T-helper 9 cell (primary cell): ENCODE data around the gene TSPAN17.

Experiments used
- DNase-seq: peaks from one replicate; pipeline ENCODE4 v3.0.0-alpha.2; 2020

The TSPAN17 gene

DNA sequence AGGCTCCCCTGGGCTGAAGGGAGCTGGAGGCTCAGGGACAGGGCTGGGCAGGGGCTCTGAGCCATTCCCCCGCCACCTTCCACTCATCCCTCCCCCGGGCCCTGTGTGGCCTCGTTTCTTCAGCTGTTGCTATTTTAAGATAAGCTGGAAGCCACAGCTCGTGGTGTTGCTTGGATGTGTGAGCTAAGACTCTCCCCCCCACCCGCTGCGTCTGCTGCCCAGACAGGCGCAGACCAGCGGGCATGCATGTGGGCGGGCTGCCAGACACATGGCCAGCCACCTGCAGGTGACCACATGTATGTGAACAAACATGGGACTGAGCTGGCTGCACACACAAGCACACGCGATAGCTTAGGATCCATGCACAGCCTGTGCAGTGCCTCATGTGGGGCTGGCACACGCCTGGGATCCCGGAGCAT, 25.6 kb upstream of the TSPAN17 start:
- DNase-seq = no peak

DNA sequence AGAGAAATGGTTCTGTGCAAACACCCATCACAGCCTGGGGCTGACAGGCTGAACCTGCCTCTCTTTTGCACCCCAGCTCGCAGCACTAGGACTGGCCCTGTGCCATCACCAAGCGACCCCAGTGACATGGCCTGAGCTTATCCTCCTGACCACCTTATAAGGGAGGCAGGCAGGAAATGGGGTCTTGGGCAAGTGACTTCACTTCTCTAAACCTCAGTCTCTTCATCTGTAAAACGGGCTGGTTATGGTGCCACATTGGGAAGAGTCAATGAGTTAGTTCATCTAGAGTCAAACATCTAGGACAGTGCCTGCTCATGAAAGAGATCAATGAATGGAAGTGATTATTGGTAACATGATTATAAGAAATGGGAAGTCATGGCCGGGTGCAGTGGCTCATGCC, 23.1 kb upstream of the TSPAN17 start:
- no peak for DNase-seq

DNA sequence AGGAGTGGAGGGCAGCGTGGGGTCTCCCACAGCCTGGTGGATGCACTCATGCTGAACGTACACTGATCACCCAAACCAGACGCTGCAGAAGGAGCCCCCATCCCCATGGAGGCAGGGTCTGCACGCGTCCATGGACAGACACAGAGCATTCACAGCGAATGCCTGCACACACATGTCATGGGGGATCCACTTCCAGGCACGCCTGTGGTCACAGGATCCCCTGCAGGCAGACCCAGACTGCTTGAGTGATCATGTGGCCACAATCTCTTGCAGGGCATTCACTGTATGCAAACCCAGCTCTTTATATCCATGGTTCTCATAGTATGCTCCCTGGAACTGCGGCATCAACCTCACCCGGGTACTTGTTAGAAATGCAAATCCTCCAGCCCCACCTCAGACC, 22.3 kb upstream of the TSPAN17 start:
- DNase-seq = no peak

DNA sequence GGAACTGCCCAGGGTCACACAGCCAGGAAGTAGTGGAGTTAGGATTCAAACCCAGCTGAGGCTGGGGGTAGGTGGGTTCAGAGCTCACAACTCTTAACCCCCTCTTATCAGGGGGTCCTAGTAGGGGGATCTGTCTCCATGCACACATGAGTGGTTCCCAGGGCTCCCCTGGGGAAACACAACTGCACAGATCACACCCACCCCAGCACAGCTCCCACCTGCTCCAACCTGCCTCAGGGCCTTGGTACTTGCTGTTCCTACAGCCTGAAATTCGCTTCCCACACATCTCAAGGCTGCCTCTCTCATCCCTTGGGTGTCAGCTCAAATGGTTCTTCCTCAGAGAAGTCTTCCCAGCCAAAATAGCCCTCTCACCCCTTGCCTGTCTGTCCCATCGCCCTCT, 21.8 kb upstream of the TSPAN17 start:
- no peak for DNase-seq

DNA sequence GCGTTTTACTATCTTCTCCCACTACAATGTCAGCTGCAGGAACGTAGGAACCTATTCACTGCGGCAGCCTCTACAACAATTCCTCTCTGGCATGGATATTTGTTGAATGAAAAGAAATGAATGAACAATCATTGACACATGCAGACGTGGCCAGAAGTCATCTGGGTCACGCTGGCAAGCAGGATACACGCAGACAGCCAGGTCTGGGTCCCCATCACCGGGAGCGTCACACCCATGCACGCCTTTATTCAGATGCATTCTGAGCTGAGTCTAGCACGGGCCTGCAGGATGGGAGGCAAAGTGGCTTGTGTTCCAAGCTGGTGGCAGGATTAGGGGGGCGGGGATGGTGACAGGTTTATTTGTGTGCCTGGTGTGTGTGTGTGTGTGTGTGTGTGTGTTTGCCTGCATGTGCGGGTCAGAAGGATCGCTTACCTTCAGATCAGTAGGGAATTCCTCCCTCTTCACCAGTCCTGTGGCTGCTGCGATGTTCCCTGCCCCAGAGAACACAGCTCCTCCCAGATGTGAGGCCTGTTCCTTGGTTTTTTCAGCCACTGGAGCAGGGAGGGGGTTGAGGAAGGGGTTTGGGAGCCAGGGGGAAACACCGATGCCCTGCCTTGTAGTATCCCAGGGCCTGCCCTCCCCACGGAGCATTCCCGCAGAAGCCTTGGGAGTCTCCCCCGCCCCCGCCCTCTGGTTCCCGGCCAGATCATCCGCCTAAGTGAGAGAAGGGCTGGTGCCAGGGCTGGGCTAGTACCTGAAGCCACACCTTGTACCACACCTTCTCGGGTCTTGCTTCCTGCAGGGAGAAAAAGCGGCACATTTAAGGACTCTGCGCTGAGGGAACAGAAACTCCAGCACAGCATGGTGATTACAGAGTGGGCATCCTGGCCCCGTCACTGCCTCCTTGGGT, 21.1 kb upstream of the TSPAN17 start:
- DNase-seq = no peak

DNA sequence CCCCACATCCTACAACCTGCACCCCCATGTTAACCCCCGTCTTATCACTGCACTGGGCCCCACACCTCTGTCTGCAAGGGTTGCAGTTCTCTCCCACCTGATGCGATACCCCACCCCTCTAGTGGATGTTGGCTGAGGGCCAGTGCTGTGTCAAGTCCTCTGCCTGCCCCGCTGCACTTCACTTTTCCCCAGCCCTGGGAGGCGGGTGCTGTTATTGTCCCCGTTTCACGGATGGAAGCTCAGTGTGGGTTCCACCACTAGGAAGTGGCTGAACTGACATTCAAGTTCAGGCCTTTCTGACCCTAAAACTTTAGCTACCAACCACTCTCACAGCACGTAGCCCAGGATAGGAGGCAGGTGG, 20.4 kb upstream of the TSPAN17 start:
- no peak for DNase-seq

DNA sequence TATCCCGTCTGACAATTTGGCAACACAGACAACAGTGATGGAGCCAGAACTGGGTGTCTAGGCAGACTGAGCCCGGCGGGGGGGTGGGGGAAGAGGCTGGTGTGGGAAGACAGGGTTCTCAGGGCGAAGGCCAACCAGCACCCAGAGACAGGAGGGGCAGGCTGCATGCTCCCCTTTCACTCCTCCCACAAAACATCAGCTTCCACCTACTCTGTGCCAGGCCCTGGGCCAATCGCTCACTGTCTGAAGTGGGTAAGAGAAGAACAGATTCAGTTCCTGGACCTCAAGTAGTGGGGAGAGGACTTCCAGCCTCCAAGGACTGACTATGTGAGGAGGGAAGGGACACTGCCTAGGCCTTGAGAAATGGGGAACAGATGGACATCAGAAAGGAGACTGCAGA, 19.7 kb upstream of the TSPAN17 start:
- DNase-seq = no peak

DNA sequence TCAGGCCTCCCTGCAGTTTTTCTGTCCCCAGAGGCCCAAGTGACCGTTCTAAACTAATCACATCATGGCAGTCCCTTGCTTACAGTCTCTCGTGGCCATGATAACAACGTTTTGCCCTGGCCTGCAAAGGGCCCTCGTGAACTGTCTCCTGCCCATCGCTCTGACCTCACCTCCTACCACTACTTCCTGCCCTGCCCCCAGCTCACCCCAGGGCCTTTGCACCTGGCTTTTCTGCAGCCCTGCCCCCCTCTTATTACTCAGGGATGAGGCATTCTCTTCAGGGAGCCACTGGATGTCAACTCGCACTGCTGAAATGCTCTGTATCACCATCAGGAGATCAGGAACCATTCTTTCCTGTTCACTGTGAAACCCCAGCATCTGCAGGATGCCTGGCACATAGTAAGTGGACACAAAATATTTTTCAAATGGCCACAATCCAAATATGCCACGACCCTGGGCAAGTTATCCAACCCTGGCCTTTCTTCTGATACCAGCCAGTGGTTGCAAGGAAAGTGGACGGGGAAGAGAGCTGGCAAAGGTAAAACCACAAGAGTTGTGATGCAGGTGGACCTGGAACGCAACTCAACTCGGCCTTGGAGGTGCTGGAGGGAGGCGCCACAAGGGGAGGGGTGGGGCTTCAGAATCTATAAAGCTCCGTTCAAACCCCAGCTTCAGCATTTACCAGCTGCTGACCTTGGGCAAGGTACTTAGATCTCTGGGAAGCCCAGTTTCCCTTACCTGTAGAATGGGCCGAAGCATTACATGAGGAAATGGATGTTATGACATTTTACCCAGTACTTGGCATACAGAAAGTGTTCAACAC, 18.7 kb upstream of the TSPAN17 start:
- no peak for DNase-seq

DNA sequence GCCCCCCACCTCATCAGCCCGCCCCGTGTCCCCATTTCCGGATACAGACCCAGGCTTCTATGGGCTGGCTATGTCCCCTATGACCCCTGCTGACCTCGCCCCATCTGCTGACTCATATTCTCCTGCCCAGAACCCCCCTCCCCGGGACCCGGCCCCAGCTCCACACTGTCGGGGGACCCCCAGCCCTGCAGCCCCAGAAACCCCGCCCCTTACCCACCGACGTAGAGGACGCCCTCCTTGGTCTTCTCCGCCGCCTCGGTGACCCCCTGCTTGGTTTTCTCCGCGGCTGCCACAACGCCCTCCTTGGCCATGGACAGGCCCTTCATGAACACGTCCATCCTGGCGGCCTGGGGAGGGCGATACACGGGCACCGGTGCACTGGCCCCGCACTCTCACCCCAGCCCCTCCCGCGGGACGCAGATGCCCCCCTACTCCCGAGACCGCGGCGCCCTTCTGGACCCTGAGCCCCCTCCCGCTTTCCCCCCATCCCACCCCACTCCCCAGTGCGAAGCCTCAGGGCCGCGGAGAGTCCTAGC, 17.9 kb upstream of the TSPAN17 start:
- no peak for DNase-seq

DNA sequence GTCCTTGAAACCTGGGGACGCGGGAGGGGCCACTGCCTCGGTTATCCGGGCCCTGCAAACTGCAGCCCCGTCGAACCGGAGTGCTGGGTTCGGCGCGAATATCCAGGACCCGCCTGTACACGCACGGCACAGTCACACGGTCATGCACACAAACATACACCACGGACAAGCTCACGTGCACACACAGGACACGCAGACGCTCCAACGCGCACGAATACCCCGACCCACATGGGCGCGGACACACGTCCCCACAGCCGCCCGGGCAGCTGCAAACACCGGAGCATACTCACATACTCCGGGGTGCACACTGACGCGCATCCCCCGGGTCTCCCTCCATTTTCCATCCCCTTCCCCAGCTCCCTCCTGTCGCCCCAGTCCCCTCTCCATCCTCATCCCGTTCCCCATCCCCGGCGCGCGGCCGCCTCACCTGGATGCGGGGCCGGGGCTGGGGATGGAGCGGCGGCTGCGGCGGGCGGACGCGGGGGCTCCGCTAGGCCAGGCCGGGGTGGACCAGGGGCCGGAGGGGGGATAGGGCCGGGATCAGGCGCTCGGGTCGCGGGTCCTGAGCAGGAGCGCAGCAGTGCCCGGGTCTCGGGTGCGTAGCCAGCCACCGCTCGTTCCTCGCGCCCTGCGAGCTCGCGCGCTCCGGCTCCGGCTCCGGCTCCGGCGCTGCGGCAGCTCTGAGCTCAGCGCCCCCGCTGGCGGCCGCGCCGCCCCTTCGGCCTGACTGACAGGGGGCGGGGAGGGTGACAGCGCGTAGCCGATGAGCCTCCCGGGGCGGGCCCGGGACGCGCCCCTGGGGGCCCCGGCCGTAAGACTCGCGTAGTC, 17.2 kb upstream of the TSPAN17 start, which contains the start of the genes EIF4E1B and SNCB:
Gene EIF4E1B, plus strand, starts transcription at position 823 of the 828 bp plus-strand sequence. CDS start 12,113 bp downstream, outside the sequence.
Gene SNCB, minus strand, starts transcription at position 682 of the 828 bp plus-strand sequence. CDS start 880 bp downstream, outside the sequence.
- no peak for DNase-seq

DNA sequence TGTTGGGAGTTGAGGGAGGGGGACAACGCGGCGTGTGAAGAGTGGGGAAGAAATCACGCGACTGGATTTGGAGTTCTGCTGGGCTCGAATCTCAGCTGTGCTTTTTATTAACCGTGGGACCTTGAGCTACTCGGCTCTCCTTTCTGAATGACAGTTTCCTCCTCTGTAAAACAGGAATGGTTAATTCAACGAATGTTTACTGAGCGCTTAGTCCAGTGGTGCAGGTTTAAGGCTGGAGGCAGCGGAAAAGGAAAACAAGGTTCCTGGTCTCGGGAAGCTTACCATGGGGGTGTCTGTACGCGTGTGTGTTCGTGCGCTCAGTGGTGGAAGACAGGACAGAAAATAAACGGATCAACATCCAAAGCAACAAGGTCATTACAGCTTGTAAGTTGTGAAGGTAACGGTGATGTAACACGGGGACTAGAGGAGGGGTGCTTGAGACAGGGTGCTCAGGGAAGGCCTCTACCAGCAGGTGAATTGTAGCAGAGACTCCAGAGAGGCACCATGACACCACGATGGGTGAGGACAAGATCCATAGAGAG, 16.5 kb upstream of the TSPAN17 start:
- DNase-seq = no peak

DNA sequence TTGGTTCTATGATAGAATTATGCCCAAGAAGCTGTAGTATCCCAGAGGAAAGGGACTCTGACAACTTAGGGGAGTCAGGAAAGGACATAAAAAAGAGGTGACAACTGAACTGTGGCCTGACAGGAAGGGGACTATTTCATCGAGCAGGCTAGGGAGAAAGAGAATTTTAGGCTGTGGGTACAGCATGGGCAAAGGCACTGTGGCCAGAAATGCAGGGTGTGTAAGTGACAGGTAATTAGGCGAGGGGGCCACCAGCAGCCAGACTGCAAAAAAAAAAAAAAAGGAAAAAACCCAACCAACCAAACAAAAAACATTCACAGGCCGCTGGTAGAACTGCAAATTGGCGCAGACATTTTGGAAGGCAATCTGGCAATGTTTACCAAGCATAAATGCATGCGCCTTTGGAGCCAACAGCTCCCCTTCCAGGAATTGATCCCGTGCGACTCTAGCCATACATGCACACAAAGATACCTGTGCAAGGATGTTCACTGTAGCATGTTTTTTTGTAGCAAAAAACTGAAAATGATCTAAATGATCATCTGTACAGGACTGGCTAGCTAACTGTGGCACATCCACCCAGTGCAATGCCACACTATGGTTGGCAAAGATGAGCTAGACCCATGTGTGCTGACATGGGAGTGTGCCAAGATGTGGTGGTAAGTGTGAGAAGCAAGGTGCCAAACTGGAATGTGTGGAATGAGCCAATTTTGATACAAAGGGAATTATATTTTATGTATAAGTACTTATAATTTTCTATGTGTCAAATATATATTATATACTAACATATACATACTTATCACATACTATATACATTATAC, 15.7 kb upstream of the TSPAN17 start:
- DNase-seq = no peak

DNA sequence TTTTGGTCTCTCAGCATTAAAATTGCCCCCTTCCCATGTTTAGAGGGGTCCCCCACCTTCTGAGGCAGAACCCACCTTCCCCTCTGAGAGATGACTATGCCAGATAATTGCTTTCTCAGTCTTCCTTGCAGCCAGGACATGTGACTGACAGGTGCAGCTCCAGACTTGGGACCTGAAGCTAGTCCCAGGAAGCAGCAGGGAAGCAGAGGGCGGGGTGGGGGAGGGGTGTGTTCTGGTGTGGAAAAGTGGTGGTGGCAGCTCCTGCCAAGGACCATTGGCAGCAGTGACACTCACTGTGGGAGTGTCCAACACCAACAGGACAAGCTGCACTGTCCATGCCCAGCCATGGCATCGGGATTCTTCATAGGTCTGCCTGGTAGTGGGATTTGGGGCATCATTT, 14.5 kb upstream of the TSPAN17 start:
- no peak for DNase-seq

DNA sequence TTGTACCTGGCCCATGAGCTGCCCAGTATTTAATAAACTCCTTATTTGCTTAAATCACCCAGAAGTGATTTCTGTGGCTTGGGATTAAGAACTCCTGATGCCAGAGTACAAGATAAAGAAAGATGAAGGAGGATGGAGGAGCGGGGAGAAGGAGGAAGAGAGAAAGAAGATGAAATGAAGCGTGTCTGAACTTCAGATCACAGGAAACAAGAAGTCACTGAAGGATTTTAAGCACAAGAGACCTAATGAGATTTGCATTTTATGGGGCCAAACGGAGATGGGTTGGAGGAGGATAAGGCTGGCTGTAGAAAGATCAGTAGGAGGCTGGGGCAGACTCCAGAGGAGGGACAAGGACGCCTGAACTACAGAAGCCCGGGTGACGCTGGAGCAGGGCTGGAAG, 13.7 kb upstream of the TSPAN17 start:
- DNase-seq = no peak

DNA sequence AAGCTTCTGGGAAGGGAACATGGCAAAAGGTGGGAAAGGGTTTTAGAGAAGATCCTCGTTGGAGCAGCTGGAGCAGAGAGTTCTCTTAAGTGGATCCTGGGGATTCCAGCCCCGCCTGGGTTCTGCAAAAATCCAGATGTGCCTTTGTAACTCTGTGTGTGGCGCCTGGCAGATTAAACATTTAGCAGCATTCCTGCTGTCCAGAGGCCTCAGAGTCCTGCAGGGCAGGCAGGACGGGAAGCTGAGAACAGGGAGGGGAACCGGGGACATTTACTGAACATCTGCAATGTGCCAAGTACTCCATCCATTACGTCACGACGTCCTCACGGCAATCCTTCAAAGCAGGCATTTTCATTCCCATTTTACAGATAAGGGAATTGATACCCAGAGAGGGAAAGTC, 10.9 kb upstream of the TSPAN17 start:
- DNase-seq = no peak

DNA sequence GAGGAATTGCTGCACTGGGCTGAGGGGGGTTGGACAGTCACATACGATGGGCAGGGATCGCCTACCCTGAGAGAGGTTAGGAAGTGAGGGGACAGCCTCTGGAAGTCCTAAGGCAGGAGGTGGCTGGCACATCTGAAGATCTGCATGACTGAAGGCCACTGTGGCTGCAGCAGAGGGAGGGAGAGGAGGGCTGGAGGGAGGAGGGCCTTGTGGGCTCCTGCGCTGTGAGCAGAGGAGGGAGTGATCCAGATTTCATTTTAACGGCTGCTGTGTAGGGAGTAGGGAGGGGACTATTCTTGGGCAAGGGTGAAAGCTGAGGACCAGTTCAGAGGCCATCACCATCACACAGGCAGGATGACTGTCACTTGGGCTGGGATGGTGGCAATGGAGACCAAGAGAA, 9.7 kb upstream of the TSPAN17 start:
- DNase-seq = no peak

DNA sequence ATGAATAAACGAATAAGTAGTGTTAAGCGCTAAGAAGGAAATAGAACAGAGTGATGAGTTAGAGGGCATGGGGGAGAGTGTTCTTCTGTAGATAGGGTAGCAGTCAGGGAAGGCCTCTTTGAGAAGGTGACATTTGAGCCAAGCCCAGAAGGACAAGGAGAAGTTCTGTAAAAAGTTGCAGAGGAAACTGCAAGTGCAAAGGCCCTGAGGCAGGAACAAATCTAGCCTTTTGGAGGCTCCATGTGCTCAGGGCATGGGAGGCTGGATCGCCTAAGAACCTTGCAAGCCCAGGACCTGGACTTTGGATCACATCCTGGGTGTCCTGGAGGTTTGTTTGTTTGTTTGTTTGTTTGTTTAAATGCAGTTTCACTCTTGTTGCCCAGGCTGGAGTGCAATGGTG, 8.8 kb upstream of the TSPAN17 start:
- no peak for DNase-seq

DNA sequence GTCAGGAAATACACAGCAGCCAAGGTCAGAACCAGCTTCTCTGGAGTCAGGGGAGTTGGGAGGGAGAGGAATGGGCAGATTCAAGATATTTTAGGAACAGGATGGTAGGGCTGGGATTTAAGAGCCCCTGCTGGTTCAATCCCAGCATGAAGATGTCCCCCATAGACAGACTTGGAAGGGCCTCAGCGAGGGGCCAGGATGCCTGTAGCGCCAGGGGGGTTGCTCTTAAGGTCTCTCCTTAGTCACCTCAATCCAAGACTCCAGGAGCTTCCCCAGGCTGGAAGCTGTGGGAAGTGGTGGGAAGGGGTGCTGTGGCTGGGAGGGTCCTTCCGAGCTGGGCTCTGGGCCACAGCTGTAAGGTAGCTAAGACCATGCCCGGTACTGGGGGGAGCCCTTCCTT, 8.1 kb upstream of the TSPAN17 start:
- no peak for DNase-seq

DNA sequence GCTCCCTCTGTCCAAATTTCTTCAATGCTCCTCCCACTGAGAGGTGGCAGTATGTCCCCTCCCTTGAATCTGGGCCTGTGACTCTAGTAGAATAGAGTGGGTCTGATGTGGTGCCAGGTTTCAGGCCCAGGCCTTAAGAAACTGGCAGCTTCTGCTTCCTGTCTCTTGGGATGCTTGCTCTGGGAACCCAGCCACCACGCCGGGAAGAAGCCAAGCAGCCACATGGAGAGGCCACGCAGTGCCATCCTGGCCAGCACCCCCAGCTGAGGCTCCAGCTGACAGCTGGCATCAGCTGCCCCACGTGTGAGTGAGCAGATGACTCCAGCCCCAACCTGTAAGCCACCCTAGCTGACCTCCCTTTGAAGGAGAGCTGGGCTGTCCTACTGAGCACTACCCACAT, 7.3 kb upstream of the TSPAN17 start:
- DNase-seq = no peak

DNA sequence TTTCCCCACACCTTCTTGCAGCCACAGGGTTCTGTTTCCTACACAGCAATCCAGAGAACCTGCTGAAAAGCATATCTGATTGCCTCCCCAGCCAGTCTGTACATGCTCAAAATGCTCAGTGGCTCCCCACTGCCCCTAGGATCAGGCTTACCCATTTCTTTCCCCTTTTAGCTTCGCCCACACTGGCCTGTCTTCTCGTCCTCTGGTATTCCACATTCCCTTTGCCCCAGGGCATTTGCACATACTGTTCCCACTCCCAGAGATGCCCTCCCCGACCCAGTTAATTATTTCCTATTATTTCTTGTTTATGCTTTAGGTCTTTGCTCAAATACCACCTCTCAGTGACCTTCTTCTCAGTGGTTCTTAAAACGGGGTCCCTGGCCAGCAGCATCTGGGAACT, 6.7 kb upstream of the TSPAN17 start:
- DNase-seq = no peak
